MCF 10A (cell line): Measurements from ENCODE around the gene PPM1G. TPM values are rescaled to one million over a fixed set of nuclear protein-coding genes. Genes with fewer than 3 reads are reported as not detected.
A peak's percentile ranks its signal among the peaks of the same experiment; 100 is the strongest.

ENCODE experiments used
- Bru-seq: library from RNA; stranded (reverse); fragments of 400-500 nt; gene quantifications from one replicate; lab custom pipeline; 2021; lab: Mats Ljungman, UMichigan
- BruChase-seq, 2 experiments: library from RNA; stranded (reverse); fragments of 400-500 nt; gene quantifications; one replicate each; lab custom pipeline; 2021; lab: Mats Ljungman, UMichigan
- BruUV-seq: library from RNA; stranded (reverse); fragments of 400-500 nt; replicated peaks from 2 replicates; lab custom pipeline; 2021; lab: Mats Ljungman, UMichigan
- CTCF ChIA-PET: fragments of 300-600 bp; sonication (Branson Sonifier 250); formaldehyde crosslinking; extraction: SDS; loops from one replicate; lab custom pipeline; 2021; ENCODE audit warnings: antibody characterized with exemption, inconsistent platforms; lab: Yijun Ruan, JAX
- POLR2A ChIA-PET: fragments of 300-600, 350-650 bp; sonication (Branson Sonifier 250); formaldehyde crosslinking; extraction: SDS; loops from one replicate; lab custom pipeline; 2020; ENCODE audit warnings: antibody characterized with exemption, inconsistent platforms; lab: Yijun Ruan, JAX
- DNase-seq: peaks from one replicate; pipeline ENCODE4 v3.0.0-alpha.2; 2018; ENCODE audit not compliant: unreplicated experiment
- H3K27ac Mint-ChIP-seq: one replicate; pipeline ENCODE4 v1.8.0; 2022; ENCODE audit warnings: mild to moderate bottlenecking, low read depth, mixed read lengths; ENCODE audit not compliant: unreplicated experiment
- H3K27me3 Mint-ChIP-seq: one replicate; pipeline ENCODE4 v1.8.0; 2022; ENCODE audit warnings: mixed read lengths; ENCODE audit not compliant: insufficient read depth, unreplicated experiment
- H3K36me3 Mint-ChIP-seq: one replicate; pipeline ENCODE4 v1.8.0; 2022; ENCODE audit warnings: mild to moderate bottlenecking, moderate library complexity, mixed read lengths; ENCODE audit not compliant: insufficient read depth, unreplicated experiment
- H3K4me1 Mint-ChIP-seq: one replicate; pipeline ENCODE4 v1.8.0; 2022; ENCODE audit warnings: mixed read lengths; ENCODE audit not compliant: insufficient read depth, unreplicated experiment
- H3K4me3 Mint-ChIP-seq: one replicate; pipeline ENCODE4 v1.8.0; 2022; ENCODE audit warnings: mild to moderate bottlenecking, moderate library complexity, mixed read lengths; ENCODE audit not compliant: unreplicated experiment
- H3K9me3 Mint-ChIP-seq: one replicate; pipeline ENCODE4 v1.8.0; 2022; ENCODE audit warnings: mixed read lengths; ENCODE audit not compliant: unreplicated experiment
- CTCF ChIP-seq: fragments of 200-600 bp; IDR thresholded peaks from one replicate; pipeline ENCODE4 v1.8.0; 2022; ENCODE audit warnings: antibody characterized with exemption, mild to moderate bottlenecking; ENCODE audit not compliant: unreplicated experiment
- intact Hi-C: fragments of 100-400 bp; cut with micrococcal nuclease; formaldehyde crosslinking; loops from 2 replicates; pipeline ENCODE4 v1.14.1; 2022
- long read RNA-seq: library from polyadenylated mRNA; stranded (forward); transcript quantifications from one replicate; pipeline ENCODE4 v2.0.0, GENCODE V29; 2022
- total RNA-seq: library from RNA; stranded (reverse); gene quantifications from 2 replicates; pipeline ENCODE4 v1.2.3, GENCODE V29; 2022

The PPM1G gene
- total RNA-seq, result 85.7 and 123 TPM in 2 replicates
- Bru-seq, nascent RNA, result percentile 75 among the genes with signal in this experiment
- BruChase-seq, experiment 1, labeled RNA remaining after a 6-hour chase, result percentile 85 among the genes with signal in this experiment
- percentile 79 among the genes with signal in this experiment for BruChase-seq, experiment 2, labeled RNA remaining after a 2-hour chase
- long read RNA-seq, transcript PPM1G-201 (10 exons, 2,311 nt), result major isoform, 241 of 286 reads
- long read RNA-seq, partial matches to known transcripts, result 16 of 286 reads
- long read RNA-seq, other reads (novel, unspliced or antisense), result 29 of 286 reads

- peak within 1 kb of the TSS; percentile 77 for H3K4me3 Mint-ChIP-seq
- peak within 1 kb of the TSS; percentile 78 for H3K27ac Mint-ChIP-seq
- TF ChIP-seq CTCF, result no peak
- no peaks in the 10 kb centered on the region for H3K27me3 Mint-ChIP-seq
- H3K4me1 Mint-ChIP-seq, result peaks cover 15% of the 10 kb centered on the region
- peaks cover 21% of the 10 kb centered on the region for H3K36me3 Mint-ChIP-seq
- ChIA-PET CTCF (interaction anchor here (0.5 to 3.8 kb wide), 4 partner anchors 11 to 1717 kb away, joined by 3 to 29 read pairs (median 10); partner anchors contain the start of gene NRBP1), POLR2A (interaction anchor here (0.6 to 6.2 kb wide), 38 partner anchors 8 to 1325 kb away, joined by 3 to 205 read pairs (median 6); partner anchors contain the start of genes ATRAID, CCDC121, EIF2B4 and GPN1)
- H3K9me3 Mint-ChIP-seq, result no peaks in the 10 kb centered on the region
- BruUV-seq, result no TSS peak
- intact Hi-C loops, result loop anchor here (1.0 to 10.0 kb wide), 3 partner anchors 19 to 215 kb away; partner anchors contain the start of genes CCDC121, GPN1, IFT172 and NRBP1
- peak; percentile 91 for DNase-seq
Measured at GRCh38 chr2:27409321-27410073, at the start of gene PPM1G. TSS of gene PPM1G (minus strand) at chr2:27409591. CDS start at chr2:27409422, 169 bp downstream.

GRCh38 chr2:27453968-27454367 lies 44.6 kb upstream of the PPM1G start:
- no TSS peak for BruUV-seq
- POLR2A ChIA-PET, result interaction anchor here (1.0 kb wide), 1 partner anchor 73 kb away, joined by 3 read pairs; the partner anchor contains the start of gene ZNF513
- H3K27ac Mint-ChIP-seq, result peak overlapping the region; percentile 41
- H3K27me3 Mint-ChIP-seq, result no peaks in the 10 kb centered on the region
- DNase-seq, result no peak
- peaks cover 28% of the 10 kb centered on the region for H3K36me3 Mint-ChIP-seq
- intact Hi-C loops, result no loop called here
- H3K4me3 Mint-ChIP-seq, result no peak overlapping the region
- CTCF ChIA-PET, result no interaction called here
- H3K4me1 Mint-ChIP-seq, result no peaks in the 10 kb centered on the region
- H3K9me3 Mint-ChIP-seq, result no peaks in the 10 kb centered on the region
- no peak for TF ChIP-seq CTCF

- ChIA-PET POLR2A (interaction anchor here (0.7 kb wide), 1 partner anchor 1702 kb away, joined by 3 read pairs; no protein-coding TSS in a partner anchor), CTCF (no interaction called here)
- H3K27me3 Mint-ChIP-seq, result no peaks in the 10 kb centered on the region
- no peak for DNase-seq
- H3K27ac Mint-ChIP-seq, result no peak overlapping the region
- H3K4me1 Mint-ChIP-seq, result peaks cover 2% of the 10 kb centered on the region
- no TSS peak for BruUV-seq
- no peak overlapping the region for H3K4me3 Mint-ChIP-seq
- H3K9me3 Mint-ChIP-seq, result no peaks in the 10 kb centered on the region
- intact Hi-C loops, result no loop called here
- H3K36me3 Mint-ChIP-seq, result peaks cover 22% of the 10 kb centered on the region
- TF ChIP-seq CTCF, result no peak
Measured at GRCh38 chr2:27451095-27451494, 41.7 kb upstream of the PPM1G start.
